Measurements from ENCODE around the gene FBXL19.

- TF ChIP-seq CTCF (IDR thresholded peaks at IDR 0.05) = no peak
- TF ChIP-seq ATF6 (CRISPR knock-in tag; IDR thresholded peaks at IDR 0.05) = no peak
- no peak for TF ChIP-seq TP53 (CRISPR knock-in tag; IDR thresholded peaks at IDR 0.05)
- no peak for TF ChIP-seq GRHL2 (CRISPR knock-in tag; IDR thresholded peaks at IDR 0.05; ENCODE audit: insufficient replicate concordance, severe bottlenecking)
- no peak for TF ChIP-seq FOXP1 (CRISPR knock-in tag; IDR thresholded peaks at IDR 0.05; ENCODE audit: borderline replicate concordance)
- TF ChIP-seq ZNF121 (CRISPR knock-in tag; IDR thresholded peaks at IDR 0.05) = no peak
- TF ChIP-seq SP1 (CRISPR knock-in tag; conservative IDR thresholded peaks at IDR 0.05) = no peak
- no peak for TF ChIP-seq MAX (CRISPR knock-in tag; IDR thresholded peaks at IDR 0.05)
- TF ChIP-seq GABPB1 (CRISPR knock-in tag; IDR thresholded peaks at IDR 0.05) = no peak
- TF ChIP-seq FOXP4 (CRISPR knock-in tag; IDR thresholded peaks at IDR 0.05) = no peak
- TF ChIP-seq NR2C2 (CRISPR knock-in tag; IDR thresholded peaks at IDR 0.05) = no peak
- no peak for TF ChIP-seq ZBTB21 (CRISPR knock-in tag; IDR thresholded peaks at IDR 0.05; ENCODE audit: borderline replicate concordance)
- no peak for TF ChIP-seq ELF4 (CRISPR knock-in tag; IDR thresholded peaks at IDR 0.05; ENCODE audit: low read depth)
Measured at GRCh38 chr16:30982548-30983288, 59.3 kb downstream of the FBXL19 start.

Data from WTC11 (cell line).